ENCODE data around the gene PRKAG1.

PRKAG1 gene

GRCh38 chr12:49021292-49021915, 2.8 kb upstream of the PRKAG1 start:
- H3K36me3 ChIP-seq (ENCODE audit: control insufficient read depth in 2 of 2, insufficient read depth in 1 of 2, low read length in 2 of 2), result peaks cover 8 to 56% of the 10 kb centered on the region in 2 experiments
- no peak overlapping the region for H3K4me3 ChIP-seq (ENCODE audit: low read depth, low read length)
- POLR2A ChIA-PET, result interaction anchor here (0.6 to 1.0 kb wide), 2 partner anchors 9 to 120 kb away, joined by 3 read pairs; no protein-coding TSS in a partner anchor
- CTCF ChIA-PET, result interaction anchor here (0.6 to 2.6 kb wide), 3 partner anchors 22 to 83 kb away, joined by 3 to 11 read pairs (median 4); no protein-coding TSS in a partner anchor
- no peak overlapping the region for H3K27ac ChIP-seq (ENCODE audit: extremely low read depth, low read depth, low read length)
- no peaks in the 10 kb centered on the region; the same call in 1 of the 2 replicates for H3K4me1 ChIP-seq (ENCODE audit: control insufficient read depth, insufficient read depth, low read length)
- TF ChIP-seq ZNF155 (tag by site-specific recombination; IDR thresholded peaks at IDR 0.05) (no peak), ZBTB20 (tag by site-specific recombination; IDR thresholded peaks at IDR 0.05) (no peak), ZEB2 (tag by site-specific recombination; IDR thresholded peaks at IDR 0.05) (no peak), ZNF354C (tag by site-specific recombination; IDR thresholded peaks at IDR 0.05; ENCODE audit: borderline replicate concordance, low read depth) (no peak), GLI4 (tag by site-specific recombination; IDR thresholded peaks at IDR 0.05) (no peak), ZNF76 (tag by site-specific recombination; IDR thresholded peaks at IDR 0.05; ENCODE audit: borderline replicate concordance, low read depth) (no peak), ZNF24 (tag by site-specific recombination; IDR thresholded peaks at IDR 0.05) (no peak)
- H3K9me3 ChIP-seq (ENCODE audit: control insufficient read depth, insufficient read depth, low read depth, low read length), result no peaks in the 10 kb centered on the region

GRCh38 chr12:49020441-49020840, 1.9 kb upstream of the PRKAG1 start:
- H3K9me3 ChIP-seq (ENCODE audit: control insufficient read depth, insufficient read depth, low read depth, low read length), result no peaks in the 10 kb centered on the region
- ChIA-PET CTCF (interaction anchor here (0.7 to 2.6 kb wide), 9 partner anchors 8 to 277 kb away, joined by 3 to 14 read pairs (median 5); no protein-coding TSS in a partner anchor), POLR2A (interaction anchor here (0.6 to 1.2 kb wide), 6 partner anchors 10 to 1065 kb away, joined by 3 to 6 read pairs (median 3); no protein-coding TSS in a partner anchor)
- no peak overlapping the region for H3K4me3 ChIP-seq (ENCODE audit: low read depth, low read length)
- H3K4me1 ChIP-seq (ENCODE audit: control insufficient read depth, insufficient read depth, low read length), result no peaks in the 10 kb centered on the region; the same call in 1 of the 2 replicates
- no peak overlapping the region for H3K27ac ChIP-seq (ENCODE audit: extremely low read depth, low read depth, low read length)
- TF ChIP-seq IKZF3 (tag by site-specific recombination; IDR thresholded peaks at IDR 0.05) (0 out of 2 replicates have a peak, but pooled peaks have one; percentile 19), ZNF174 (tag by site-specific recombination; IDR thresholded peaks at IDR 0.05) (no peak)
- H3K36me3 ChIP-seq (ENCODE audit: control insufficient read depth in 2 of 2, insufficient read depth in 1 of 2, low read length in 2 of 2), result peaks cover 8 to 46% of the 10 kb centered on the region in 2 experiments; a peak in 2 of 3 replicates

- no peak overlapping the region for H3K4me3 ChIP-seq (ENCODE audit: low read depth, low read length)
- peaks cover 8 to 39% of the 10 kb centered on the region in 2 experiments; a peak in 2 of 3 replicates for H3K36me3 ChIP-seq (ENCODE audit: control insufficient read depth in 2 of 2, insufficient read depth in 1 of 2, low read length in 2 of 2)
- peak overlapping the region; percentile 55 for H3K27ac ChIP-seq (ENCODE audit: extremely low read depth, low read depth, low read length)
- no peaks in the 10 kb centered on the region; the same call in 1 of the 2 replicates for H3K4me1 ChIP-seq (ENCODE audit: control insufficient read depth, insufficient read depth, low read length)
- POLR2A ChIA-PET, result interaction anchor here (0.6 to 1.2 kb wide), 8 partner anchors 17 to 1066 kb away, joined by 3 to 6 read pairs (median 4); partner anchors contain the start of gene LMBR1L
- H3K9me3 ChIP-seq (ENCODE audit: control insufficient read depth, insufficient read depth, low read depth, low read length), result no peaks in the 10 kb centered on the region
- CTCF ChIA-PET, result interaction anchor here (0.6 to 2.6 kb wide), 14 partner anchors 9 to 277 kb away, joined by 3 to 14 read pairs (median 4); no protein-coding TSS in a partner anchor
- TF ChIP-seq ZNF335 (tag by site-specific recombination; conservative IDR thresholded peaks at IDR 0.05) (0 out of 2 replicates have a peak, but pooled peaks have one; percentile 34), CTCF (tag by site-specific recombination; IDR thresholded peaks at IDR 0.05) (0 out of 2 replicates have a peak, but pooled peaks have one; percentile 12), ZNF398 (tag by site-specific recombination; IDR thresholded peaks at IDR 0.05) (0 out of 2 replicates have a peak, but pooled peaks have one; percentile 19), ZSCAN16 (tag by site-specific recombination; IDR thresholded peaks at IDR 0.05) (no peak), EGR2 (tag by site-specific recombination; IDR thresholded peaks at IDR 0.05; ENCODE audit: low read depth) (0 out of 2 replicates have a peak, but pooled peaks have one; percentile 6), ZNF544 (tag by site-specific recombination; IDR thresholded peaks at IDR 0.05) (no peak), WT1 (tag by site-specific recombination; IDR thresholded peaks at IDR 0.05) (0 out of 2 replicates have a peak, but pooled peaks have one; percentile 24), ZNF560 (tag by site-specific recombination; IDR thresholded peaks at IDR 0.05; ENCODE audit: borderline replicate concordance) (no peak), RBAK (tag by site-specific recombination; IDR thresholded peaks at IDR 0.05) (no peak), ZNF140 (tag by site-specific recombination; IDR thresholded peaks at IDR 0.05) (no peak), ZNF280D (tag by site-specific recombination; IDR thresholded peaks at IDR 0.05) (no peak)
Observed at GRCh38 chr12:49019443-49020324, 1.1 kb upstream of the PRKAG1 start.

Data from HEK293 (cell line).